KOPT-K1 (cell line): ENCODE data around the gene RGS21.

ENCODE experiments used
- H3K27ac ChIP-seq: fragments of 200-600 bp; sonication (generic); 2 replicates; pipeline ENCODE4 v1.5.1; 2016; ENCODE audit warnings: antibody characterized with exemption, mild to moderate bottlenecking, low read depth, low read length; ENCODE audit not compliant: poor library complexity, severe bottlenecking
- H3K36me3 ChIP-seq: fragments of 200-600 bp; sonication (generic); 2 replicates; pipeline ENCODE4 v1.5.1; 2017; ENCODE audit warnings: antibody characterized with exemption, mild to moderate bottlenecking, low read length, moderate library complexity; ENCODE audit not compliant: insufficient read depth
- H3K9me3 ChIP-seq: fragments of 200-600 bp; sonication (generic); 2 replicates; pipeline ENCODE4 v1.5.1; 2017; ENCODE audit warnings: antibody characterized with exemption, low read length, mild to moderate bottlenecking; ENCODE audit not compliant: insufficient read depth, poor library complexity, severe bottlenecking

The RGS21 gene

DNA sequence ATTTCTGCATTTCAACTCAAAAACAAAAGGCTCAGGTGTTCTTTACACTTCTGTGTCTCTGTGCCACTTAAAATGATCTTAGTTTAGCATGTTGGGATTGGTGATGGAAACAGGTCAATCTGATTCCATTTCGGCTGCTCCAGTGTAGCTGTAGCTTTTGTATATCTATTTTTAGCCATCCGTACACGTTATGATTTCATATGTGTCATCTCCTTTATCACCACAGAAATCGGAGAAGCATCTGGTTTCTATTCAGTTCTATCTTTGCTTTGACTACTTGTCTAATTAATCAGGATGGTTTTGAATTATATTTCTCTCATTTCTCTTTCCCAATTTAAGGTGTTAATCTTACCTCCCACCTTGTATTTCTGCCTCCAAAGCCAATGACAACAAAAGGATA lies 41.1 kb downstream of the RGS21 start:
- H3K36me3 ChIP-seq, result no peaks in the 10 kb centered on the region
- no peak overlapping the region for H3K27ac ChIP-seq

DNA sequence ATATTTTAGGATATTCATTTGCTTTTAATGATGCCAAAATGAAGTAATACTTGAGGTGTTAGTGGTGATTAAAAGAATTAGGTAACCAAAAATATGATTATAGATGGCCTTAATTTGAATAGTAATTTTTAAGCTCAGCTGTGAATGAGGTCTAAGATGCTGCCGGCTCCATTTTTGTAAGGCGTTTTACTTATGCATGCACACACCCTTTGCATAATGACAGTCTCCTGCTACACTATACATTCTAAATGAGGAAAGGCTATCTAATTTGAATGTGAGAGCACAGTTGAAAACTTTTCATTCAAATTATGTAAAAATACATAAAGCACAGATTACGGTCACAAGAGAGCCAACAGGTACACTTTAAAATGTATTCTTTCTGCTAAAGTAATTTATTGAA lies 41.6 kb downstream of the RGS21 start:
- Histone ChIP-seq H3K27ac (no peak overlapping the region), H3K9me3 (no peaks in the 10 kb centered on the region), H3K36me3 (no peaks in the 10 kb centered on the region)

More for the DNA sequence above, 41.1 kb downstream of the RGS21 start:
- H3K9me3 ChIP-seq, result no peaks in the 10 kb centered on the region

DNA sequence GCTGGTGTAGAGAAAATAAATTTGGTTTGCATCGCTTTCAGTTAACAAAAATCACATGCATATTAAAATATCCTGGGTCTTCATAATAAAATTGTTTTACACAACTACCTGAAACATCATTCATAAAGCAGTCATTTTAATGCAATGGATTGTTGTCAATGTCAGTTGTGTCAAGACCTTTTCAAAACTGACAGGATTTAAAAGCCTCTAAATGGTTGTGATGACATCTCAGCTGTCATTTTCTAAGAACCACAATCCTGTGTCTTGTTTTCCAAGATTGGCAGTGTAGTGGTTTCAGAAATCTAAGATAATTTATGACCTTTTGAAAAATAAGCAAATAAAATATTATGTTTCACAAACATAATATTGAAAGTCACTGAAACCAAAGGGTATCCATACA lies 42.0 kb downstream of the RGS21 start:
- H3K9me3 ChIP-seq, result no peaks in the 10 kb centered on the region
- no peak overlapping the region for H3K27ac ChIP-seq
- no peaks in the 10 kb centered on the region for H3K36me3 ChIP-seq

DNA sequence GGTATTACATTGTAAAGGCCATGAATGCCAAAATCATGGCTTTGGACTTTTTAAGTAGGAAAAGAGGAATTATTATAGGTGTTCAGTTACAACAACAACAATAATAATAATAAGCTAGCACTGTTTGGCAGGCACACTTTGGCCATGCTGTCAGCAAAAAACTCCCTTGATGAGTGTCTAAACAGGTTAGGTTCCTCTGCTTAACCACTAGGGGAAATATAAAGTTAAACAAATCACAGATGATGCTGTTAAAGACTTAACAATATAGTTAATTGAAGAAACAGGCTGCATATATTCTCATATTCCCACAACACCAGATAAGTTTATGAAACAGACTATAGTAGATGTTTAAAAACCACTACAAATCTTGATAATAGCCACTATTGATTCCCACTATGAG lies 46.4 kb downstream of the RGS21 start:
- Histone ChIP-seq H3K36me3 (no peaks in the 10 kb centered on the region), H3K9me3 (no peaks in the 10 kb centered on the region), H3K27ac (no peak overlapping the region)

DNA sequence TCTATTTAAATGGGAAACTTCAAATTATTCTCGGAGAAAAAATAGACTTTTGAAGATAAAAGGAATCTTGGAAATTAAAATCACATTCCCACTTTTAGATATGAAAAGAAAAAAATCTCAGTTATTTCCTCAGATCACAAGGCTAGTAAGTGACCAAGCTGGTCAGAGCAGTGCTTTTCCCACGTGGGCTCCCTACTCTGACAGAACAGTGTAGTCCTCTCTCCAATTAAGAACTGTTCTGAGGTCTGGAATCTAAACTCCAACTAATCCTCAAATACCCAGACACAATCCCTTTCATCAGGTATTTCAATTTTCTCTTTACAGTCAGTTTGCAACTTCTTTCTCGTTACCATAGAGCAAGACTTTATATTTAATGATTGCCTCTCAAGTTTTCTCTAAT lies 50.6 kb downstream of the RGS21 start:
- no peak overlapping the region for H3K27ac ChIP-seq
- H3K9me3 ChIP-seq, result no peaks in the 10 kb centered on the region
- H3K36me3 ChIP-seq, result no peaks in the 10 kb centered on the region

DNA sequence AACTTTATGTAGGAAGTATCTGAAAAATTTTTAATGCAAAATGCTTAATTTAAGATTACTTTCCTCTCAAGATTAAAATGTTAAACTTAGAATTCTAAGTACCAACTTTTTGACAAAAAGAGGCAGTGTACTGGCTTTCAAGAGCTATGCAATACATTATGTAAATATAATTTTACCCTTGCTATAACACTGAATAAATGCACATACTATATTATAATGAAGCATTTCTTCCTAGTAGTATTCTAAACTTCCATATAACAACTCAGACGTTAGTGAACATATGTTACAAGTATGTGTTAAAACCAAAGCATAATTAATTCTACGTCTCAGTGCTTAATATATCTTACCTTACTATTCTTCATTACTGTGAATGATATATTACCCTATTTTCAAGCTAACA lies 58.5 kb downstream of the RGS21 start:
- Histone ChIP-seq H3K9me3 (no peaks in the 10 kb centered on the region), H3K36me3 (no peaks in the 10 kb centered on the region), H3K27ac (no peak overlapping the region)

DNA sequence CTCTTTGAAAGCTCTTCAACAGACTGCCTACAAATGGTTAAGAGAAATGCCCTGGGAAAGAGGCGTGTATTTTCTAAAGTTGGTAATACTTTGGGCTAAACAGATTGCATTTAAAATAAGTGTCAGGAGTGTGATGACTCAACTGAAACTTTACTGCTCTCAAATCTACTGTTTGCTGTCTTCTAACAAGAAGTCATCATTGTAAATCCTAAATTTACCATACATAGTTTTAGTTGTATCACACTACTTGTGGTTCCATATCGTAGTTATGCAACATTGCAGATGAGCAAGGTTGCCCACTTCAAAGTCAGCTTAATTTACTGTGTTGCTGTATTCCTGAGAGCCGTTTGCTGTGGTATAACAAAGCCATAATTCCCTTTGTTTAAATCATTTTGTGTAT lies 59.6 kb downstream of the RGS21 start:
- Histone ChIP-seq H3K9me3 (no peaks in the 10 kb centered on the region), H3K27ac (no peak overlapping the region)

DNA sequence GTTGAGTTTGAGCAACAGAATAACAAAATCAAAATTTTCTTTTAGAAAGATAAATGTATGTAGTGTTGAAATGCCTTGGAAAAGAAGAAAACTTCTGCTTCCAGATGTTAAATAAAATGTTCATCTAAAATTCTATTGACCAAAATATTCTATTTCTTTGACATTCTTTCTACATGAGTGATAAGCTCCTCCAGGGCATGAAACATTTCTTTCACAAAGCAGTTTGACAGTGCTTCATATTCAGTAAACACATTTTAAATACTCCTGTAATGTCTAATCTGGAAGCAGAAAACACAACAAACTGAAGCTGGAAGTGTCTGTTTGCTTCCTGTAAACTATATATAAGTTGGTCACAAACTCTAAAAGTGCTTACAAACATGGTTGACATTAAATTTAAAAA lies 61.5 kb downstream of the RGS21 start:
- H3K36me3 ChIP-seq, result no peaks in the 10 kb centered on the region
- no peak overlapping the region for H3K27ac ChIP-seq
- no peaks in the 10 kb centered on the region for H3K9me3 ChIP-seq

More for the DNA sequence above, 59.6 kb downstream of the RGS21 start:
- H3K36me3 ChIP-seq, result no peaks in the 10 kb centered on the region

DNA sequence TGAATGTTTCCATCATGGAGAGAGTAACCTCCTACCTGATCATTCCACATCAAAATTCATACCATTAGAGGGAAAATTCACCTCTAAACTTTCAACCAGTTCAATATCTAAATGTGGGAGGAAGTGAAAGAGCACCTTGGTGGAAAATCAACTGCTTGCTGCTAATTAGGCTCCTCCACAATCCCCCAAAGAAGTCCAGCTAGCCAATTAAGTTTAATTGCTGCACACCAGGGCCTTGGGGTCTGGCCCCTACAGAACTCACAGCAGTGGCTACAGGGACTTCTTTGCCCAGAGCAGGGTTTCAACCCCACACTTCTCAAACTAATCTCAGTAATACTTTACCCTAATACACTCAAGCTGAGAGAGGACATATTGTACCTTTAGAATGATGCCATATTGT lies 62.1 kb downstream of the RGS21 start:
- Histone ChIP-seq H3K36me3 (no peaks in the 10 kb centered on the region), H3K27ac (no peak overlapping the region), H3K9me3 (no peaks in the 10 kb centered on the region)

DNA sequence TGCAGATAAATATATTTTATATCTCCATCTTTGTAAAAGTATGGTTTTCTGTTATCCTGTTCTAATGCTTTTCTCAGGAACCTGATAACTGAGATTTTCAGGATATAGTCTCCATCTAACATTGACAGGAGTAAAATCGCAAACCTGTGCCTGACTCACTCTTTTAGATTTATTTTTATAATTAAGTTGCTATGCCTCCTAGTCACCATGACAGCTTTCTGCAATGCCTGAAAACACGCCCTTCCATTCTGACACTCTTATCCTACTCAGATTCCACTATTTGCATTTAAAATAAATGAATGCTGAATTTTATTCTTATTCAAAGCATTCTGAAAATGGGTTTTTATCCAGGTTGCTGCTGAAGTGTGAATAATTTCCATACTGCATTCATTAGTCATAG lies 62.8 kb downstream of the RGS21 start:
- peaks cover 1% of the 10 kb centered on the region for H3K9me3 ChIP-seq
- no peaks in the 10 kb centered on the region for H3K36me3 ChIP-seq
- H3K27ac ChIP-seq, result no peak overlapping the region

DNA sequence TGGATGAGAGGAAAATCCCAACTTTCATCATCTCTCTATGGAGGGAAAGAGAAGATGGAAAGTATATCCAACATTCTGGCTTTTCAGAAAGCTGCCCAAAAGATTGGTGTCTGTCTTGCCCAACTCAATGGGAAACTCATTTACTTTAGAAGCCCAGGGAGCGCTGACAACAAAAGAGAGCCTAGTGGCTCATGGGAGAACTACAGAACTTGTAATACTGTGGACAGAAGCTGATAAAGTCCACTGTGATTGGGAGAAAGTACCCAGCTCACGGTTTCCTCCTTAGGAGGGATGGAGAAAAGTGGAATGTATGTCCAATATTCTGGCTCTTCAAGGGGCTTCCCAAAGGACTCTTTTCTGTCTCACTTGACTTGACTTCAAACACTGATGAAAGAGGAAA lies 66.0 kb downstream of the RGS21 start:
- Histone ChIP-seq H3K27ac (no peak overlapping the region), H3K9me3 (peaks cover 4% of the 10 kb centered on the region), H3K36me3 (no peaks in the 10 kb centered on the region)

DNA sequence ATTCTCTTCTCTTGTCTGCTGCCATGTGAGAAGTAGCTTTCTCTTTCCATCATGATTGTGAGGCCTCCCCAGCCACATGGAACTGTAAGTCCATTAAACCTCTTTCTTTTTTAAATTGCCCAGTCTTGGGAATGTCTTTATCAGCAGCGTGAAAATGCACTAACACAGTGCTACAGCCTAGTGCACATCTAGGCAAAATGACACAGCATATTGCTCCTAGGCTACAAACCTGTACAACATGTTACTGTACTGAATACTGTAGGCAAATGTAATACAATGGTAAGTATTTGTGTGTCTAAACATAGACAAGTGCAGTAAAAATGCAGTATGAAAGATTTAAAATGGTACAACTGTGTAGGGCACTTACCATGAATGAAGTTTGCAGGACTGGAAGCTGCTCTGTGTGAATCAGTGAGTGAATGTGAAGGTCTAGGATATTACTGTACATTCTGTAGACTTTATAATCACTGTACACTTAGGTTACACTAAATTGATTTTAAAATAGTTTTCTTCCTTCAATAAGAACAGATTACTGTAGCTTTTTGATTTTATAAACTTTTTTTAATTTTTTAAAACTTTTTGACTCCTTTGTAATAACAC lies 69.4 kb downstream of the RGS21 start:
- Histone ChIP-seq H3K36me3 (no peaks in the 10 kb centered on the region), H3K27ac (no peak overlapping the region), H3K9me3 (peaks cover 4% of the 10 kb centered on the region)

DNA sequence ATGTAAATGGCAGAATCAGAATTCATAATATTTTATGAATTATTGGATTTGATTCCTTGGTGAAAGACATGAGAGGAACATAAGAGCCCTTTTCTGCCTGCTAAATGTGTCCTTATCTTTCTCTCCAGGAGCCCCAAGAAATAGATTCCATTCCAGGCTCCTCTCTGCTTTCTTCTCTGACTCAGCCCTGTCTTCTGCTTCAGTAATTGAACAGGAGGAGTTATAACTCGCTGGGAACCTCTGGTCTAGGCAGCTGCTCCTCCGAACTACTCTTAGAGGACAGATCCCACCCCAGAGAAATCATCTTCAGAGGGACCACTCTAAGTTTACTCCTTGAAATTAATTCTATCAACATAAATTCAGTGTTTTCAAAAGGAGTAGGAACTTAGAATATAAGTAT lies 78.4 kb downstream of the RGS21 start:
- Histone ChIP-seq H3K36me3 (no peaks in the 10 kb centered on the region), H3K27ac (no peak overlapping the region), H3K9me3 (no peaks in the 10 kb centered on the region)

DNA sequence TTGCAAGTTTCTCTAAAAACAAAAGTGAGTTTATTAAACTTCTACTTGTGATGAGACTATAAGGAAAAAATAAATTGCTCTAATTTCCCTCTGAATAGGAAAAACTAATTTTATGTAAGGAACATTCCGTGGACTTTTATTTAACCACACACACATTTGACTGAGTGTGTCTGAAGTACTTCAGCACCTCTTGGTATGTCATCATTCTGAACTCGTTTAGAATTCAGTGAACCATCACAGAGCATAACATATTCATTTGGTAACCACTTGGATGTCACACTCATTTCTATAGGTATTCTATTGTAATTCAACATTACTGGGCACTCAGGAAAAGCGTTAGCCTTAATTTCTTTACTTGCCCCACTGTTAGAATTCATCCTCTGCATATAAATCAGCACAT lies 79.1 kb downstream of the RGS21 start:
- Histone ChIP-seq H3K27ac (no peak overlapping the region), H3K9me3 (no peaks in the 10 kb centered on the region), H3K36me3 (no peaks in the 10 kb centered on the region)

DNA sequence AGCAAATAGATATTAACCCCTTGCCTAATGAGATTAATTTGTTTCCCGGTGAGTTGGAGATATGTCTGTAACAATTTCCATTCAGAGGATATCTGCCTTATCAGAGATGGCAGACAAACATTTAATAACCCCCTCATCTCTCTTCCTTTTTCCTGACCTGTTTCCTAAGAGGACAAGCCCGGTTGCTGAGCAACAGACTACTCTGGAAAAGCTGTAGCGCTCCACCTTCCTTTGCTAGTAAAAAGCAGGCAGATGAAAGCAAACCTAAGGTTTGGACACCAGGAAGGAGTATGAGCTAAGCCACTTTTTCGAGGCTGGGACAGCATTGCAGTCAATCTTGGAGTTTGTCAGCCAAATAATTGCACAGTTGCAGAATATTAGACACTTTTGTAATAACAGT lies 82.4 kb downstream of the RGS21 start:
- H3K27ac ChIP-seq, result no peak overlapping the region
- no peaks in the 10 kb centered on the region for H3K9me3 ChIP-seq
- no peaks in the 10 kb centered on the region for H3K36me3 ChIP-seq

DNA sequence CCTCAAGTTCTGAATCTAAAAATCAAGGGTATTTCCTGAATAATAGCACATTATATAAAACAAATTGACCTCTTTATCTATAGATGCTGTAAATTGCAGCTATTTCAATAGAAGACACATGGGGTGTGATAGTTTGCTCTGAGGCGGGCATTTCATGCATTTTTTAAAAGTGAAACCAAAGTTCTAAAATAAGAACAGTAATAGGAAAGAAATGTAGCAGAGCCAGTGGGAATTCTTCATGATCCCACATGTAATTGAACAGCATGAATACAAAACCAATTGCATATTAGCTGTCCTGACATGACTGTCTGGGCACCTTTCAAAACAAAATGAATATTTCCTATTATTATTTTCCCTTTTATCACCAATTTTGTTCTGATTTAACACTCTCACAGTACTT lies 85.0 kb downstream of the RGS21 start:
- Histone ChIP-seq H3K9me3 (no peaks in the 10 kb centered on the region), H3K27ac (no peak overlapping the region), H3K36me3 (no peaks in the 10 kb centered on the region)

DNA sequence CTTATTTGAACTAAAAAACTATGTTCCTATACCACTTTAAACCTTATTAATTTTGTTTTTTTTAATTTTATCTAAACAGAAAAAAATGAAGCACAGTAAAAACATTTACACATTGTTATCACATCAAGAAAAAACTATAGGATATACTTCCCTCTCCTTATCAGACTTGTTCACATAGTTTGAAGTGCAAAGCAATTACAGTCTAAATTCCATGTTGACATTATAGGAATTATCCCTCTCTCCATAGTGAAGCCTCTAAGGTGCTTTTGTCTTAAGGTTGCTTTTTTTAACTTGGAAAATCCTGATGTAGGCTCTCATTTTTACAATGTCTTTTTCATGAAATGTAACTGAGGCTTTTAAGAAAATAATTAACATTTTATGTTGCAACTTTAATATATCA lies 85.8 kb downstream of the RGS21 start:
- no peaks in the 10 kb centered on the region for H3K36me3 ChIP-seq

More for the DNA sequence above, 85.8 kb downstream of the RGS21 start:
- H3K27ac ChIP-seq, result no peak overlapping the region
- H3K9me3 ChIP-seq, result no peaks in the 10 kb centered on the region
